ENCODE measurements around the gene LENG8.

Gene LENG8
- total RNA-seq = 383 to 449 reads per million in 2 donors

DNA sequence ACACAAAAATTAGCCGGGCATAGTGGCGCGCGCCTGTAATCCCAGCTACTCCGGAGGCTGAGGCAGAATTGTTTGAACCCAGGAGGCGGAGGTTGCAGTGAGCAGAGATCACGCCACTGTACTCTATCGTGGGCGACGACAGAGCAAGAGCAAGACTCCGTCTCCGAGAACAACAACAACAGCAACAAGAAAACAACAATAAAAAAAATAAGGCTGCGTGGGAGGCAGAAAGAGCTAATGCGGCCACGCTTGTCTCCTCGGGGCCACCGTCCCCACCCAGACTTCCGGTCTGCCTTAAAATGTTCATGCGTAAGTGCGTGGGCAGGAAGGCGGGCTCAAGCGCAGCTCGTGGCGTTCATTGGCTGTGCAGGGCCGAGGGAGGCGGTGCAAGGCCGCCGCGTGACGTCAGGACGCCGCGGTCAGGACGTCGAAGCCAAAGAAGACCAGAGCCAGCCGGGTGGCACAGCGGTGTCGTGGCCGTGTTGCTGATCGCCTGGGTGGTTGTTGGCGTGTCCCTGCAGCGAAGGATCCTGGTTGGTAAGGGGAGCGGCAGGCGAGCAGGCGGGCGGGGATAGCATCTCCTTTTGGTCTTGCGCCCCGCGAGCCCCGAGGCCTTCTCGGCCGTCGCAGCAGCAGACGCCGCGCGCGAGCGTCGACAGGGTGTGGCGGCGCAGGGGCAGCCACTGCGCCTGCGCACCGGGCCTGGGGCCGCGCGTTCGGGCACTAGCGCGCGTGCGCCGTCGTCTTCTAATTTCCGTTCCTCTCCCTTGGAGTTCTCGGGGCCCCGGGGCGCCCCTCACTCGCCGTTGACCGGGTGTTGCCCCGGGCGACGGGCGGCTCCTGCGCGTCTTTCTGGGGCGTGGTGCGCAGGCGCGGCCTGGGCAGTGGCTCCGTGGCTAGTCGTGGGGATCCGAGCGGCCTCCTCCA is at the start of gene LENG8:
Gene LENG8, plus strand, starts transcription at position 426 of the 927 bp plus-strand sequence. CDS start 2,146 bp downstream, outside the sequence.
- DNase-seq = peak; percentile 92 to 99 (median 97)

DNA sequence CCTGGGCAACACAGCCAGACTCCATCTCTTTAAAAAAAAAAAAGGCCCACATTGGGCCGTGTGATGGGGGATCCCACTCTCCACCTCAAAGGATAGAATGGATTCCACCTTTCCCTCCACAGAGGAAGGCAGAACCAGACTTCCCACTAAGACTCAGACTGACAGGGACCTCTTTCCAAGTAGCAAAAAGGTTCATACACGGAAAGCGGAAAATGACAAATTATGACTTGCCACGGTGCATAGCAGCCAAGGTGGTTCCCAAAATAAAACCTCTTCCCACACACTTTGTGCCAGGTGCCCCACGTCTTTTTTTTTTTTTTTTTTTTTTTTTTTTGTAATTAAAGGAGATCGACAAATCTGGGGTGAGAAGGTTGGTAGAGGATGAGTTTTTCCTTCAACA is 48.1 kb upstream of the LENG8 start:
- DNase-seq = no peak

DNA sequence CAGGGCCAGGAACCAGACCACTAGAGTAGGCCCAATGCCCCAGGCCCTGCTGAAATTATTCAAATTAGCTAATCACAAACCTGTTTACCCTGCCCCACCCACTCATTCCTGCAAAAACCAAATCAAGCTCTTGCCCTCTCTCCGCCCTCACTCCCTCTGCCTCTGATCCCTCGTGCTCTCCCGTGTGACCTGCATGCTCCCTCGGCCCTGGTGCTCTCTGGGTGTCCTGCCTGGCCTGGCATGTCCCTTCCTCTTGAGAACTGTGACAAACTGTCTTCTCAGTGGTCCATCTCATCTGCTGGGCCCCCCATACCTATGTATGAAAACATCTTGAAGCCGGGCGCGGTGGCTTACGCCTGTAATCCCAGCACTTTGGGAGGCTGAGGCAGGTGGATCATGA is 45.9 kb upstream of the LENG8 start:
- no peak for DNase-seq

DNA sequence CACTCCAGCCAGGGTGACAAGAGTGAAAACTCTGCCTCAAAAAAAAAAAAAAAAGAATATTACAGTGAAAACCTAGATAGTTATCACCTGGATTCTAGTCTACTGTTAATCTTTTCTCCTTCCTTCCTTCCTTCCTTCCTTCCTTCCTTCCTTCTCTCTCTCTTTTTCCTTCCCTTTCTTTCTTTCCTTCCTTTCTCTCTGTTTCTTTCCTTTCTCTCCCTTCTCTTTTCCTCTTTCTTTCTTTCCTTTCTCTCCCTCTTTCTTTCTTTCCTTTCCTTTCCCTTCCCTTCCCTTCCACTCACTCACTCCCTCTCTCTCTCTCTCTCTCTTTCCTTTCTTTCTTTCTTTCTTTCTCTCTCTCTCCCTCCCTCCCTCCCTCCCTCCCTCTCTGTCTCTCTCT is 43.4 kb upstream of the LENG8 start:
- no peak for DNase-seq

DNA sequence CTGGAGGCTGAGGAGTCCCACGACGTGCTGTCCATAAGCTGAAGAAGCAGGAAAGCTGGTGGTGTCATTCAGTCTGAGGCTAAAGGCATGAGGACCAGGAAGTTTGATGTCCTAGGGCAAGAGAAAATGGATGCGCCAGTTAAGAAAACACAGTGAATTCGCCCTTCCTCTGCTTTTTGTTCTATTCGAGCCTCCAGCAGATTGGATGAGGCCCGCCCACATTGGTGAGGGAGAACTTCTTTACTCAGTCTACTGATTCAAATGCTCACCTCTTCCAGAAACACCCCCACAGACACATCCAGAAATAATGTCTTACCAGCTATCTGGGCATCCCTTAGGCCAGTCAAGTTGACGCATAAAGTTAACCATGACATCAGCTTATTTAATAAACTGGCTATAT is 41.2 kb upstream of the LENG8 start:
- DNase-seq = no peak

DNA sequence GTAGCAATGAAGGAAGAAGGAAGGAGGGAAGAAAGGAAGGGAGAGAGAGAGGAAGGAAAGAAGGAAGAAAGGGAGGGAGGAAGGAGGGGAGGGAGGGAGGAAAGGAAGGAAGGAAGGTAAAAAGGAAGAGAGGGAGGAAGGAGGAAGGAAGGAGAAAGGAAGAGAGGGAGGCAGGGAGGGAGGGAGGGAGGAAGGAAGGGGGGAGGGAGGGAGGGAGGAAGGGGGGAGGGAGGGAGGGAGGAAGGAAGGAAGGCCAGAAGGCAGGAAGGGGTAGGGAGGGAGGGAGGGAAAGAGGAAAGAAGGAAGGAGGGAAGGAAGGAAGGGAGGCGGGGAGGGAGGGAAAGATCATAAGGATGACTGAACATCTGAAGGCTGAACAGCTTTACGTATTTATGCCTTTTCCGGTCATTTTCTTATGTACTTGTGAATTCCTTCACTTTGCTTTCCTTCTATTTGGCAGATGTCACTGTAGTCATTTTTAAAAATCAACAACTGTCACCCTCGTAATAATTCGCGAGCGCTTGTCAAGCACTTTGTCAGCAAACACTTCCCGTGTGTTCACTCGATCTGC is 40.5 kb upstream of the LENG8 start:
- no peak for DNase-seq

DNA sequence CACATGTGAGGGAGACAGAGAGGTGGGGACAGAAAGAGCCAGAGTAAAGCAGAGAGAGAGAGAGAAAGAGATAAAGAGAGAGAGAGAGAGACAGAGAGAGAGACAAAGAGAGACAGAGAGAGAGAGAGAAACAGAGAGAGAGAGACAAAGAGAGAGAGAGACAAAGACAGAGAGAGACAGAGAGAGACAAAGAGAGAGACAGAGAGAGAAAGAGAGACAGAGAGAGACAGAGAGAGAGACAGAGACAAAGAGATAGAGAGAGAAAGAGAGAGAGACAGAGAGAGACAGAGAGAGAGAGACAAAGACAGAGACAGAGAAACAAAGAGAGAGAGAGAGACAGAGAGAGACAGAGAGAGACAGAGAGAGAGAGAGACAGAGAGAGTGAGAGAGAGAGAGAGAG is 38.0 kb upstream of the LENG8 start:
- DNase-seq = no peak

DNA sequence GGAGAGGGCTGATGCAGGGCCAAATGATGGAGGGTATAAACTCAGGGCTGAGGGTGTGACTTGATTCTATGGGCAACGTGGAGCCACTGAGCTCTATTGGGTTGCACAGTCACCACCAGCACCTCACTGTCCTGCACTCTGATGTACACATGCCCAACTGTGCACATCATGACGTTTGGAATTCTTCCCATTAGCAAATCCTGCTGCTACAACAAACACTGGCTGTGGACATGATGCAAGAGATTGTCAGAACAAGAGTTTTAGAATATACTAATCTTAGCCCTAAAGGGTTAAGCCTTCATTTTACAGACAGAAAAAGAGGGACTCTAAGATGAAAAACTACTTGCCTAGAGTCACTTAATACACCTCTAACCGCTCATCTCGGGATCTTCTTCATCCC is 36.1 kb upstream of the LENG8 start:
- no peak for DNase-seq

DNA sequence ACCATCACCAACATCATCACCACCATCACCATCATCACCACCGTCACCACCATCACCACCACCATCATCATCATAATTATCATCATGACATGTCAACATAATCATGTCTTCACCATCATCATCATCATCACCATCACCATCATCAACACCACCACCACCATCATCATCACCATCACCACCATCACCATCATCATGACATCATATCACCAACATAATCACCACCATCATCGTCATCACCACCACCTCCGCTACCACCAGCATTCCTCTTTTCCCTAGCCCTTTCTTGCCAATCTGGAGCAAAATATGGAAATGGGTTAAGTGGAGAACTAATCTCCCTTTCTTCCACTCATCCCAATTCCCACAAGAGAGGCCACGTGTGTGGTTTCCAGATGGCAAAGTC is 34.8 kb upstream of the LENG8 start:
- no peak for DNase-seq

DNA sequence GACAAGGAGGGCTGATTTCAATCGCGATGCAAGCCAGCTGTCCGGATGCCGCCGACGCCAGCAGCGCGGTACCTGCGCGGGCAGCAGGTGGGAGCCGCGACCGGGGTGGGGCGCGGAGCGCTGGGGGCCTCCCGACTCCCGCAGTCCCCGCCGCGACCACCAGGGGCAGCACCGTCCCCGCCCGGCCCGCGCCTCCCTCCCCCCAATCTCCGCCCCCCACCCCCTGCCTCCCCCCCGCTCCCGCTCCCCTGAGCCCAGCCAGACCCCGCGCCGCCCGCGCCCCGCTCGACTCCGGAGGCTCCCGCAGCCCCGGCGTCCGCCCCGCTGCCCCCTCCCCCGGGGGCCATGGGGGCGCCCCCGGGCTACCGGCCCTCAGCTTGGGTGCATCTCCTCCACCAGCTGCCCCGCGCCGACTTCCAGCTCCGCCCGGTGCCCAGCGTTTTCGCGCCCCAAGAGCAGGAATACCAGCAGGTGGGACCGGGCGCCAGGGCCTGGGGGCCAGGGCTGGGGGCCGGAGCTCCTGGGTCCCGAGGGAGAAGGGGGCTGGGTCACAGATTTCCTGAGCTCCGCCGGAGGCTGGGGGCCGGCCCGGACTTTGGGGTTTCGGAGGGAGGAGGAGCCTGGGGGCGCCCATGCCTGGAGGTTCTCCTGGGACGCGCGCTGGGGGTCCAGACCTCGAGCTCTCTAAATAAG is 33.6 kb upstream of the LENG8 start, which contains the start of gene TTYH1:
Gene TTYH1, plus strand, starts transcription at position 257 of the 693 bp plus-strand sequence. Its CDS starts 89 bp downstream, at position 346.
- DNase-seq = peak in 2 of 5 experiments; percentile 22 to 27

DNA sequence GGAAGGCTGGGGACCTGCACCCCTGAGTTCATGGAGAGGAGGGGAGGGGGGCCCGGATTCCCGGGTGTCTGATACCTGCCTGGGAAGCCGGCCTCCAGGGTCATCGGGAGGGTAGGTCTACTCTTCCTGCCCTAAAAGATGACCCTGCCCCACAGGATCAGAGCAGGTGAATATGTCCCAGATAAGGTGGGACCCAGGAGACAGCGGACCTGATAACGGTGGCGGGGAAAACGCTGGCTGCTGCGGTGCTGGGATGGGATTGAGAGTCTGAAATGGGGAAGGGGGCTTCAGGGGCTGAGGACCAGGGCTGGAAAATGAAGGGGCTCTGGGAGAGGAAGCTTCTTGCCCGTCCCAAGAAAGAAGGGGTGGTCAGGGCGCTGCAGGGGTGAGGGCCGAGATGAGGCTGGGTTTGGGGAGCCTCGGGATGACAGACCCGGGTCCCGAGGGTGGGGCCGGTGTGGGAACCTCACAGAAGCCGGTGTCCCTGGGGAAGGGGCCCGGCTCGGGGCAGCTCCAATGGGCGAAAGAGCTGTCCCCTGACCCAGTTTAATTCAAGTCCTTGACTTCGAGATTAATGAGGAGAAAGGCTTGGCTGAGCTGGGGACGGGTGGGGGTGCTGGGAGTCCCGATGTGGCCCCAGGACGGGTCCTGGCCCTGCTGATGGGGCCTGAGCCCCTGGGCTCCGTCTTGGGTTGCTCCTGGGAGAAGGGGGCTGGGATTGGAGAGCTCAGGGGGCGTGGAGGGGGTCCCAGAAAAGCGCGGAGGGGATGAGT is 32.9 kb upstream of the LENG8 start:
- no peak for DNase-seq

DNA sequence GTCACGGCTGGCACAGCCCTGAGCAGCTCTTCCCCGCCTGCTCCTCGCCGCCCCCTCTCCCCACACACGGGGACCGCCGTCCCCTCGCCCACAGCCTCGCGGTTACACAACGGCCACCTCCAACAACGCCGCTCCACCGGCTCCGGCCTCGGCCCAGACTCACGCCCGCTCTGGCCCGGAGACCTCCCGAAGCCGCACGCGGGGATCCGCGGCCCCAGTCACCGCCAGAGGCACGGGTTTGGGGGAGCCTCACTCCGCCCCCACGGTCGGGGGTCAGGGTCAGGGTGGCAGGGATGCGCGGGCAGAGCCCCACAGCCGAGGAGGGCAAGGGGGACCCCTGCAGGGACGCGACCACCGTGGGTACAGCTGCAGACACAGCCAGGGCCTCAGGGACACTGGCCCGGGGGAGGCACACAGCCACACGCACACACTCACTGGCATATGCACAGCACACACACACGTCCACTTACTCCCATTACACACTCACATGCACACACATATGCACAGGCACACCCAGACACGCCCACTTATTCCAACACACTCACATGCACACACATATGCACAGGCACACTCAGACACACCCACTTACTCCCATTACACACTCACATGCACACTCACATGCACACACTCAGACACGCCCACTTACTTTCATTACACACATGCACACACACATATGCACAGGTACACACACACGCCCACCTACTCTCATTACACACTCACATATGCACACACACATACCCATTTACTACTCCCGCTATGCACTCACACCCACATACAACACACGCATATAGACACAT is 32.1 kb upstream of the LENG8 start:
- no peak for DNase-seq

DNA sequence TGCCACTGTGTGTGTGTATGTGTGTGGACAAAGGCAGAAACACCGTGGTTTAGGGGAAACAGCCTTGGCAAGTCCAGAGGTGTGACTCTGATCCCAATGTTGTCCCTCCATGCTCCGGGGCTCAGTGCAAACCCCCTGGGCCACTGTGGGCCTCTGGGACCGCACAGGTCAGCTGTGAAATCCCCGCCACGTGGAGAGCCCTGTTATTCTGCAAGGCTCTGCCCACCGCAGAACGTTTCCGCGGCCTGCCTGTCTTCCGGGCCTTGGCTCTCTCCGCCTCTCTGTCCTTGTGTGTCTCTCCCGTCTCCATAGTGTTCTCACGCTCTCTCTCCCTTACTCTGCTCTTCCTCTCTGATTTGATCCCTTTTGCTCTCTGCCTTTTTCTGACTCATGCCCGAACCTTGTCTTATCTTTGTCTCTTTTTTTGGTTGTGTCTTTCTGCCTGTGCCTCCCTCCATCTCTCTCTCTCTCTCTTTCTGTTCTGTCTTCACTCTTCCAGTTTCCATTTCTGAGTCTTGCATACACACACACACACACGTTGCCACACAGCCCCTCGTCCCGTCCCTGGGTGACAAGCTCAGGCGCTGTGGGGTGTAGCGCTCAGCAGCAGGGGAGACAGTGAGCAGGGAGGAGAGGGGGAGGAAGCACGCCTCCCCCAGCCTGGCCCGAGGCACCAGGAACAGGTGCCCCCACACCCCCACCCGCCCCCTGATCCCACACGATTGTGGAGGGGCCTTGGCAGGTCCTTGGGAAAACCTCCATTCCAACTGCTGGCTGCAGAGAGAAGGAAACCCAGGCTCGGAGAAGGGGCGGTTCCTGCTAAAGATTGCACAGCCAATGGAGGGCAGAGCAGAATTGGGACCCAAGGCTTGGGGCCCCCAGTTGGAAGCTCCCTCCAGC is 30.7 kb upstream of the LENG8 start:
- DNase-seq = peak in 1 of 5 experiments; percentile 63

DNA sequence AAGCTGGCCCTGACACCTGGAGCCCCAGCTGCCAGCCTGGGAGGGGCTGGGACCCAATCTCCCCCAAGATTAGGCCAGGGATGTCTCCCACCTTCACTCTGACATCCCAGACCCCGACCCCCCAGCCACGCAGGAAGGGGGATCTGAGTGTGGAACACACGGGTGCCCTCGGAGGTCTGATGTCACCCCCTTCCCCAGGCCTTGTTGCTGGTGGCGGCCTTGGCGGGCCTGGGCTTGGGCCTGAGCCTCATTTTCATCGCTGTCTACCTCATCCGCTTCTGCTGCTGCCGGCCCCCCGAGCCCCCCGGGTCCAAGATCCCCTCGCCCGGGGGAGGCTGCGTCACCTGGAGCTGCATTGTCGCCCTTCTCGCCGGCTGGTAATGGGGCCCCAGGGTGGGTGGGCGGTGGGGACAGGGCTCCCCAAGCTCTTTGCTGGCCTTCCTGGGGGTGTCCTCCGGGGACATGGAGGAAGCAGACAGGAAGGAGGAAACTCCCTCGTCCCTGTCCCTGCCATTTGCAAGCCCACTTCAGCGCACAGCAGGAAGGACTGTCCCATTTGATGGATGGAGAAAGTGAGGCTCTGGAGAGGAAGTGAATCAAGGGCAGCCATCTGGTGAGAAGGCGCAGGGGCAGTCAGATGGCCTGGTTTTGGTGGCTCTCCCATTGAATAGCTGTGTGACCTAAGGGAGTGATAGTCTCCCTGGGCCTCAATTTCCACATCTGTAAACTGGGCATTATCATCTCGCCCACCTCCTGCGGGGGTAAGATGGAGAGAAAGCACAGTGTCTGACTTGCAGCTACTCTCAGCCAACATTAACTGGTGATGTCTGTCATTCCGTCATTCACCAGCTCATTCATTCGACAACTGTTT is 29.8 kb upstream of the LENG8 start:
- no peak for DNase-seq

DNA sequence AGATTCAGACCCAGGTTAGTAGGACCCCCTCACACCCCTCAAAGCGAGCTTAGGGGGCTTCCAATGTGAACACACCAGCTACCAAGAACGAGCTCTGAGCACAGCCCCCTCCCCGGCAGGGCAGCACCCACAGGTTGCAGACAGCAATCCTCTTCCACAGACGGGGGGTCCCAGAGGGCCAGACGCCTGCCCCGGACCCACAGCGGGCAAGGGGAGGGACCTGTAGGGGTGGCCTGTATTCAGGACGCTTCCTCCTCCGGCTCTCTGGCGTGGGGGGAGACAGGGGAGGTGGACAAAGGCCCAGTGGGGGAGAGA is 29.0 kb upstream of the LENG8 start:
- DNase-seq = no peak

DNA sequence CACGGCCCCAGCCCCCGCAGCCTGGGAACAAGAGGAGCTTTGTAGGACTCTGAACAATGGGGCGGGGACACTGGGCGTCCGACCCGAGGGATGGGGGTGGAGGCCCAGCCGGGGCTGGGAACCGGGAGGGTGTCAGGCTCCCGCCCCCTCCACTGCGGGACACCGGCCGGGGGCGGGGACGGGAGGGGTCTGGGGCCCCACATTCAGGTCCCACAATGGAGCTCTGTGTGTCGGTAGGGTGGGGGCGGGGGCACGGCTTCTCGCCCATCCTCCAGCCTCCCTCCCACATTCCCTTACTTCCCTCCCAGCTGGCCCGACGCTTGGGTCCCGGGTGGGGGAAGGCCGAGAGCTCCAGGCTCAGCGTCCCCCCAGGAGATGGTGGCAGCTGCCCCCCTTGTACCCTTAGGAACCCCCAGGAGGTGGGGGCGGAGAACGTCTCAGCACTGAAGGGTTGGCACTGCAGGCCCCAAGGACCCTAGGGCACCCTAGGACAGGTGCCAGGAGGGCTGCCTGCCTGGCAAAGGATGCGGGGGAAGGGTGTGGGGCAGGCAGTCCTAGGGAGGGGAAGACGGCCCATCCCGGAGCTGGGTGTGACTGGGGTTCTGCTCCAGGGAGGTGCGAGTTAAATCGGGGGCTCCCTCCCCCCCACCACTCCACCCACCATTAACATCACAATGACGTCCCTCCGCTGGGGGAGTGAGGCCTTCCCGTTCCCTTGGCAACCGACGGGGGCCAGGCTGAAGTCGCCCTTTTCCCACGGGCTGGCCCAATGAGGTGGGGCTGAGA is 28.4 kb upstream of the LENG8 start:
- no peak for DNase-seq

DNA sequence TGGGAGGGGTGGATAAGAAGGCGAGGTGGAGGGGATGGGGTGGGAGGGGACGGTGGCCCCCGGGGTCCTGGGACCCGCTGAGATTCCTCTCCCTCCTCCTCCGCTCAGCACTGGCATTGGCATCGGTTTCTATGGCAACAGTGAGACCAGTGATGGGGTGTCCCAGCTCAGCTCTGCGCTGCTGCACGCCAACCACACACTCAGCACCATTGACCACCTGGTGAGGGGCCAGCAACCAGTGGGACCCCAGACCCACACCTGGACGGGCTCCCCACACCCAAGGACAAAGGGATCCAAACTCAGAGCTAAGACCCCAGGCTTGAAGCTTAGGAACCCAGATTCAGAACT is 27.9 kb upstream of the LENG8 start:
- DNase-seq = no peak

DNA sequence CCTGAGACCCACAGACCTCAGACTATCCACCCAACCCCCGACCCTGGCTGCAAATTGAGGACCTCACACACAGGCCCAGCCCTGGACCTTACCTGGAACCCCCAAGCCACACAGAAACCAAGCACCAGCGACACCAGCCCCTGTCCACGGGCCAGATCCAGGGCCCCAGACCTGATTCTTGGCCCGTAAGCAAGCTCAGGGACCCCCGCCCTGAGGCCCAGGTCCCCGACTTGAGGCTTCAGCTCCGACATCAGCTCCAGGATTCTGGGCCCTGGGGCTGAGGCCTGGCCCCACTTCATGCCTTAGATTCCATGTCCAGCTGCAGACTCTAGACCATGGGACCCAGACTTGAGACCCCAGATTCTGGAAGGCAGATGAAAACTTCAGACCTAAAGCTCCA is 27.5 kb upstream of the LENG8 start:
- DNase-seq = no peak

DNA sequence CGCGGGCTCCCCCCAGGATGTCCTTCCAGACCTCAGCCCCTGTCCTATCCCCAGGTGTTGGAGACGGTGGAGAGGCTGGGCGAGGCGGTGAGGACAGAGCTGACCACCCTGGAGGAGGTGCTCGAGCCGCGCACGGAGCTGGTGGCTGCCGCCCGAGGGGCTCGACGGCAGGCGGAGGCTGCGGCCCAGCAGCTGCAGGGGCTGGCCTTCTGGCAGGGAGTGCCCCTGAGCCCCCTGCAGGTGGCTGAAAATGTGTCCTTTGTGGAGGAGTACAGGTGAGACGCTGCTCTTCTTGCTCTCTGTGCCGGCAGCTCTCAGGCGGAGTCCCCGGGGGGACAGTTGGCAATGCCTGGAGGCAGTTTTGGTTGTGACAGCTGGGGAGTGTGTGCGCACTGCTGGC is 26.9 kb upstream of the LENG8 start:
- no peak for DNase-seq
